Tibial nerve (tissue), 4 donors: ENCODE measurements around the gene NDUFB11. TPM values are rescaled to one million over a fixed set of nuclear protein-coding genes. Genes with fewer than 3 reads are reported as not detected.
A peak's percentile ranks its signal among the peaks of the same experiment; 100 is the strongest.

Experiments used
- DNase-seq, 2 donors: peaks; one replicate each; pipeline ENCODE4 v3.0.0-alpha.2; 2019; ENCODE audit warnings: low spot score in 2 of 2
- H3K27ac ChIP-seq, 4 donors: fragments of 200-600 bp; sonication (generic) in 3 of 4; one replicate each; pipeline ENCODE4 v1.5.1; 2017 to 2019; ENCODE audit warnings: mild to moderate bottlenecking in 1 of 4
- H3K27me3 ChIP-seq, 2 donors: fragments of 200-600 bp; sonication (generic) in 1 of 2; one replicate each; pipeline versions ENCODE4 v1.5.1 to v1.6.0; 2017 to 2019
- H3K36me3 ChIP-seq, 3 donors: fragments of 200-600 bp; sonication (generic); one replicate each; pipeline ENCODE4 v1.5.1; 2018 to 2019
- H3K4me1 ChIP-seq, 4 donors: fragments of 200-600 bp; sonication (generic) in 3 of 4; one replicate each; pipeline ENCODE4 v1.5.1; 2017 to 2019
- H3K4me3 ChIP-seq, 4 donors: fragments of 200-600 bp; sonication (generic) in 3 of 4; one replicate each; pipeline ENCODE4 v1.5.1; 2017 to 2019; ENCODE audit warnings: mild to moderate bottlenecking in 1 of 4, moderate library complexity in 1 of 4
- H3K9me3 ChIP-seq, 4 donors: fragments of 200-600 bp; sonication (generic) in 3 of 4; one replicate each; pipeline ENCODE4 v1.5.1; 2017 to 2019
- EP300 ChIP-seq, 2 donors: sonication (generic); formaldehyde crosslinking; IDR thresholded peaks; one replicate each; pipeline ENCODE4 v1.6.1; 2017; ENCODE audit warnings: antibody characterized with exemption in 2 of 2, mild to moderate bottlenecking in 1 of 2
- POLR2A ChIP-seq, 2 donors: fragments of 450-650 bp; IDR thresholded peaks; one replicate each; pipeline ENCODE4 v1.6.1; 2017; ENCODE audit warnings: antibody characterized with exemption in 2 of 2, mild to moderate bottlenecking in 2 of 2, moderate library complexity in 2 of 2
- WGBS, 2 donors: methylation state at CpG; one replicate each; pipeline ENCODE4 v1.1.5; 2018; 5-methylcytosine and 5-hydroxymethylcytosine counted together
- small RNA-seq: library from RNA; depleted of rRNA; stranded (forward); fragments of <200 nt; gene quantifications from one replicate; pipeline ENCODE3, GENCODE V24; 2016
- total RNA-seq, 4 donors: library from RNA; depleted of rRNA; stranded (reverse); fragments of >200 nt; gene quantifications; one replicate each; pipeline ENCODE4 v1.1.0, GENCODE V29; 2016
- TF ChIP-seq, protein P1 (sequence below), 5 experiments: fragments of 200-600 bp in 3 of 5; fragments of 450-650 bp in 2 of 5; sonication (generic) in 3 of 5; IDR thresholded peaks; one replicate each; pipeline ENCODE4 v1.5.1; 2016 to 2019; ENCODE audit warnings: antibody characterized with exemption in 5 of 5, mild to moderate bottlenecking in 3 of 5, moderate library complexity in 2 of 5

NDUFB11 gene
- total RNA-seq, 4 donors from 2014 or later, result 45.4 to 78.1 (median 60.5) TPM

DNA sequence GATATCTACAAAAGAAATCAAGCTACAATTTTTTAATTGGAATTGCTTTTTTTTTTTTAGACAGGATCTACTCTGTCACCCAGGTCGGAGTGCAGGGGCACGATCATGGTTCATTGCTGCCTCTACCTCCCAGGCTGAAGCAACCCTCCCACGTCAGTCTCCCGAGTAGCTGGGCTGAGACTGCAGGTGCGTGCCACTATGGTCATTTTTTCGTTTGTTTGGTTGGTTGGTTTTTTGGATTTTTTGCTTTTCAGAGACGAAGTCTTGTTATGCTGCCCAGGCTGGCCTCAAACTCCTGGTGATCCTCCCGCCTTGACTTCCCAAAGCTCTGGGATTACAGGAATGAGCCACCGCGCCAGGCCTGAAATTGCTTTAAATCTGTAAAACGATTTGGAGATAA lies 50.6 kb downstream of the NDUFB11 start:
- Histone ChIP-seq H3K27me3 (peaks cover 0 to 5% of the 10 kb centered on the region in 2 donors), H3K36me3 (no peaks in the 10 kb centered on the region), H3K4me3 (no peak overlapping the region), H3K4me1 (no peaks in the 10 kb centered on the region), H3K27ac (no peak overlapping the region), H3K9me3 (no peaks in the 10 kb centered on the region)
- WGBS, 2 donors, result 78 to 92% methylated on average over 11 of the region's 11 CpGs
- TF ChIP-seq POLR2A (IDR thresholded peaks at IDR 0.05) (no peak), EP300 (IDR thresholded peaks at IDR 0.05) (no peak)
- TF ChIP-seq, protein P1, sequence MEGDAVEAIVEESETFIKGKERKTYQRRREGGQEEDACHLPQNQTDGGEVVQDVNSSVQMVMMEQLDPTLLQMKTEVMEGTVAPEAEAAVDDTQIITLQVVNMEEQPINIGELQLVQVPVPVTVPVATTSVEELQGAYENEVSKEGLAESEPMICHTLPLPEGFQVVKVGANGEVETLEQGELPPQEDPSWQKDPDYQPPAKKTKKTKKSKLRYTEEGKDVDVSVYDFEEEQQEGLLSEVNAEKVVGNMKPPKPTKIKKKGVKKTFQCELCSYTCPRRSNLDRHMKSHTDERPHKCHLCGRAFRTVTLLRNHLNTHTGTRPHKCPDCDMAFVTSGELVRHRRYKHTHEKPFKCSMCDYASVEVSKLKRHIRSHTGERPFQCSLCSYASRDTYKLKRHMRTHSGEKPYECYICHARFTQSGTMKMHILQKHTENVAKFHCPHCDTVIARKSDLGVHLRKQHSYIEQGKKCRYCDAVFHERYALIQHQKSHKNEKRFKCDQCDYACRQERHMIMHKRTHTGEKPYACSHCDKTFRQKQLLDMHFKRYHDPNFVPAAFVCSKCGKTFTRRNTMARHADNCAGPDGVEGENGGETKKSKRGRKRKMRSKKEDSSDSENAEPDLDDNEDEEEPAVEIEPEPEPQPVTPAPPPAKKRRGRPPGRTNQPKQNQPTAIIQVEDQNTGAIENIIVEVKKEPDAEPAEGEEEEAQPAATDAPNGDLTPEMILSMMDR (IDR thresholded peaks at IDR 0.05), result no peak
- DNase-seq, result no peak

DNA sequence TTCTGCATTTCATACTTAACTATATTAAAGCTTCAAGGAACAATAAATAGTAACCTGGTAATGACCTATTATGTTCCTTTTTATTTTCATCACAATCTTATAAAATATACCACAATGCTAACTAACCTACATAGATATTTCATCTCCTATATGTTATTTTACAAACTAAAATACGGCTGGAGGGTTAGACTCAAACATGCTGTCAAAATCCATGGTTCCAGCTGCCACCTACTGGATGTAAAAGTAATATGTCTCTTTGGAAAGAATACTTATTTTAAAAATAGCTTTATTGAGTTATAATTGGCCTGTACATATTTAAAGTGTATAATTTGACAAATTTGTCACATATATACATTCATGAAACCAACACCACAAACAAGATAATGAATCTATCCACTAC lies 51.3 kb downstream of the NDUFB11 start:
- Histone ChIP-seq H3K27ac (no peak overlapping the region), H3K27me3 (peaks cover 0 to 5% of the 10 kb centered on the region in 2 donors), H3K9me3 (no peaks in the 10 kb centered on the region), H3K36me3 (no peaks in the 10 kb centered on the region), H3K4me1 (no peaks in the 10 kb centered on the region), H3K4me3 (no peak overlapping the region)
- DNase-seq, result no peak
- 0 to 7% methylated on average over 1 of the region's 1 CpG for WGBS, 2 donors
- TF ChIP-seq POLR2A (IDR thresholded peaks at IDR 0.05) (no peak), EP300 (IDR thresholded peaks at IDR 0.05) (no peak)
- TF ChIP-seq, protein P1 (IDR thresholded peaks at IDR 0.05), result peak in 4 of 5 experiments; percentile 15 to 50 (median 32)

Small RNA genes lying within 50 kb of the gene (small RNA-seq; reads per million reads assigned to genes)
- not detected for gene RNU12-2P

Other genes starting within 250 kb of the NDUFB11 start
- 1 to 10 TPM; 3.9 to 5.4 (median 4.5) TPM for gene JADE3, start 232.3 kb downstream of the NDUFB11 start, total RNA-seq
- 1 to 10 TPM in 1 of 4 donors, under 1 TPM in 2, not detected in 1; 0.60 to 2.5 (median 0.87) TPM for gene RGN, start 66.3 kb downstream of the NDUFB11 start, total RNA-seq
- gene RBM10, start 519 bp upstream of the NDUFB11 start, total RNA-seq, result 10 to 100 TPM; 27.3 to 46.2 (median 33.7) TPM
- 100 to 1,000 TPM; 124 to 168 (median 144) TPM for gene UBA1, start 49.1 kb upstream of the NDUFB11 start, total RNA-seq
- 10 to 100 TPM; 64.9 to 94.2 (median 84.5) TPM for gene CDK16, start 74.0 kb upstream of the NDUFB11 start, total RNA-seq
- 10 to 100 TPM; 54.6 to 85.8 (median 63.9) TPM for gene USP11, start 88.3 kb upstream of the NDUFB11 start, total RNA-seq
- gene ZNF157, start 225.9 kb upstream of the NDUFB11 start, total RNA-seq, result 1 to 10 TPM in 1 of 4 donors, under 1 TPM in 3; 0.60 to 1.3 (median 0.72) TPM